GM21786 (cell line): ENCODE results near the gene NOC2L.
A peak's percentile ranks its signal among the peaks of the same experiment; 100 is the strongest.

ENCODE experiments used
- ATAC-seq: cut with Tn5 transposase; IDR thresholded peaks from one replicate; pipeline ENCODE4 v1.9.1; 2021; ENCODE audit not compliant: unreplicated experiment

NOC2L gene

DNA sequence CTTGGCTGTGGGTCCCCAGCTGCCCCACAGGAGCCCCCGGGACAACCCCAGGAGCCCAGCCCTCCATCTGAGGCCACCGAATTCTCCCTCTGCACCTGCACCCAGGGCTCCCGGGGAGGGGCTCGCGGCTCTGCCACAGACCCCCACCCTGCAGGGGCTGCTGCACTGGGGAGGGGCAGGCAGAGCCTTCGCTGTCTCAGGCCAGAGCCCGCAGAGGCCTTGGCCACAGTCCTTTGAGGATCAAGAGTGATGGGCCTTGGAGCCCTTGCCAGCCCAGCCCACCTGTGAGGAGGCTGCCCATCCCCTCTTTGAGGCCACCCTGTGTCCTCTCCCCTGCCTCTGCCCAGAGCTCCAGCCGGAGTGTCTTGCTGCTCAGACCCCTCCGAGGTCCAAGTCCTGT, 16.3 kb upstream of the NOC2L start:
- ATAC-seq = no peak

DNA sequence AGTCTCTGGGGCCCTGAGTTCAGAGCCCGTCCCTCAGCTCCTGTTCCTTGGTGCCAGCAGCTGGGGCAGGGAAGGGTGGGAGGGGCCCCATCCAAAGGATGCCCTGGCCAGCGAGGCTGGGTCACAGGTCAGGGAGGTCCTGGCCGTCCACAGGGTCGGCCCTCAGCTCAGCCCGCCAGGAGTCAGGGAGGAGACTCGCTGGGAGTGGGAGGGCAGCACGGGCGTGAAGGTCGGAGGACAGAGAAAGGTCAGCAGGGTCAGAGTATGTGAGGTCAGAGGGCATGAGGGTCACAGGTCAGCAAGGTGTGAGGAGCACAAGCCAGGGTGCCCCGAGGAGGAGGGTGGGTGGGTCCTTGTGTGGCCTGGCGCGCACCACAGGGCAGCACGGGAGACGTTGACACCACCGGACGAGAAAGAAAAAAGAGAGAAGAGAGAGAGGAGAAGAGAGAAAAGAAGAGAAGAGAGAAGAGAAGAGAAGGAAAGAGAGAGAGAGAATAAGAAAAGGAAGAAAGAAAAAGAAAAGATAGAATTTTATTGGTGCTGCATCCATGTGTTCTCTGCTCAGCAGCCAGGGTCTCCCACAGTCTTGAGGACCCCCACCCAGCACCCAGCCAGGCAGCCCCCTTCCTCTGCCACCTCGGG, 15.8 kb upstream of the NOC2L start:
- ATAC-seq = no peak

DNA sequence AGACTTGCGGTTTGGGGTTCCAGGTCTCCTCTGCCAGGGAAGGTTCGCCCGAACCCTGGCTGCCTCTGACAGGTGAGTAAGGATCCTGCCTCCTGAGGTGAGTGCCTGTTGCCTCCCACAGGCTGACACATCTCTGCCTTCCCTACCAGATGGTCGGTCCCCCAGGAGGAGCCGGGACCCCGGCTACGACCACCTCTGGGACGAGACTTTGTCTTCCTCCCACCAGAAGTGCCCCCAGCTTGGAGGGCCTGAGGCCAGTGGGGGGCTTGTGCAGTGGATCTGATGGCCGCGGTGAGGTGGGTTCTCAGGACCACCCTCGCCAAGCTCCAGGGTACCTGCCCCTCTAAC, 15.2 kb upstream of the NOC2L start:
- ATAC-seq = no peak

DNA sequence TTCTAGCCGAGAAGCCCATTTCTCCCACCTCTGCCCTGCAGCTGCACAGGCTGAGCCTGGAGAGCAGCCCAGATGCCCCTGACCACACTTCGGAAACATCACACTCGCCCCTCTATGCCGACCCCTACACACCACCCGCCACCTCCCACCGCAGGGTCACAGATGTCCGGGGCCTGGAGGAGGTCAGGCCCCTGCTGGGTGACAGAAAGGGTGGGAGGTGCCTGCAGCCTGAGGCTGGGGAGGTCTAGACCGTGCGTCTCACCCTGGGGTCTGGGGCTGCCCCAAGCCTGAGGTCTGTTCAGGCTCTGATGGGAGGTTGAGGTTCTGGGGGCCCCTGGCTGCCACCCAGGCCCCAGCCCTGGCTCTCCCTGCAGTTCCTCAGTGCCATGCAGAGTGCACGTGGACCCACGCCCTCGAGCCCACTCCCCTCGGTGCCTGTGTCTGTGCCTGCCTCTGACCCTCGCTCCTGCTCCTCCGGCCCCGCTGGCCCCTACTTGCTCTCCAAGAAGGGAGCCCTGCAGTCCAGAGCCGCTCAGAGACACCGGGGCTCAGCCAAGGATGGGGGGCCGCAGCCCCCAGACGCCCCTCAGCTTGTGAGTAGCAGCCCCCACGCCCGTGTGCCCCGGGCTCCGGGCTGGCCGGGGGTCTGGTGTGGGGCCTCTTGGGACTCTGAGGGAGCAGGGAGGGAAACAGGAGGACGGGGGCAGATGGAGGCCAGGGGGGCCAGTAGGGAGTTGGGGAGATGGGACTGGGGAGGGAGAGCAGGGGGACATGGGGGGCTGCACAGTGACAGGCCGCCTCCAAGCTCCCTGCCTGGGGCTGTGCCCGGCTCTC, 14.6 kb upstream of the NOC2L start:
- ATAC-seq = no peak

DNA sequence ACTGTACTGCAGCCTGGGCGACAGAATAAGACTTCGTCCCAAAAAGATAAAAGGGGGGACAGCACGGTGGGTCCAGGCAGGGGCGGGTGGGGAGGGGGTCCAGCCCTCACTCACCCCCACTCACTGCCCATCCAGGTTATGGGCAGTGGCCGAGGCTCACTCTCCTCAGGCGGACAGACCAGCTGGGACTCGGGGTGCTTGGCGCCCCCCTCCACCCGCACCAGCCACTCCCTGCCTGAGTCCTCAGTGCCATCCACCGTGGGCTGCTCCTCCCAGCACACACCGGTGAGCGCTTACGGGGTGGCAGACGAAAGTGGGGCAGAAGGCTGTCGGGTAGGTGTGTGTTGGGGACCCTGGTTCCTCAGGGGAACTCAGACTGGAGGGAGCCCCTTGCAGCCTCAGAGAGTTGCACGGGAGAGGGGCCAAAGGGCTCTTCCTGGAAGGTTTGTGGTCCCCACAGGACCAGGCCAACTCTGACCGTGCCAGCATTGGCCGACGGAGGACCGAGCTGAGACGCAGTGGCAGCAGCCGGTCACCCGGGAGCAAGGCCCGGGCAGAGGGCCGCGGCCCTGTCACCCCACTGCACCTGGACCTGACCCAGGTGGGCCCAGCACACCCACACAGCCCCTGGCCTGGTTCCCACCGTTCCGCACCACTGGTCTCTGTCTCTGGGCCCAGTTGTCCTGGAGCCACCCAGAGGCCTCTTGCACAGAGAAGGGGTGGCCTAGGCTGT, 13.8 kb upstream of the NOC2L start:
- no peak for ATAC-seq

DNA sequence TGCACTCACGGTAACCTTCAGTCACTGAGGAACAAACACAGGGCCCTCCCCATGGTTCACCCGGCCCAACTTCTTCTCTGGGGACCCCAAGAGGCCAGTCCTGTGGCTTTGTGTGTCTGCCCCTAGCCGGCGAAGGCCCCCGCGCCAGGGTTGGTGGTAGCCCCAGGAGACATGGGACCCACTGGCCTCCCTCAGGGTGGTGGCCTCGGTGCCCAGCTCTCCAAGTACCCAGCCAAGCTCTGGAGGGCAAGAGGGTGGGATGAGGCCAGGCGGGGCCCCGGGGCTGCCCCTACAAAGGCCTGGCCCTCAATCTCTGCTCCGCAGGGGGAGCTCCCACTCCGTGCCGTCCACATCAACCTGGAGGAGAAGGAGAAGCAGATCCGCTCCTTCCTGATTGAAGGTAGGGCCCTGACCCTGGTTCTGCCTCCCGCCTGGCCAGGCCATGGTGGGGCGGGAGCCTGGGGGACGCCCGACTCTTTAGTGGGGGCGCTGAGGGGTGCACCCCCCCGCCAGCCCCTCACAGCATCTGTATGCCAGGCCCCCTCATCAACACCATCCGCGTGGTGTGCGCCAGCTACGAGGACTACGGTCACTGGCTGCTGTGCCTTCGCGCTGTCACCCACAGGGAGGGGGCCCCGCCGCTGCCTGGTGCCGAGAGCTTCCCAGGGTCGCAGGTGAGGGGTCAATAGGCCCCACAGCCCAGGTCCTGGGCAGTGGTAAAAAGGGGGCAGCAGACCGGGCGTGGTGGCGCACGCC, 12.9 kb upstream of the NOC2L start:
- no peak for ATAC-seq

DNA sequence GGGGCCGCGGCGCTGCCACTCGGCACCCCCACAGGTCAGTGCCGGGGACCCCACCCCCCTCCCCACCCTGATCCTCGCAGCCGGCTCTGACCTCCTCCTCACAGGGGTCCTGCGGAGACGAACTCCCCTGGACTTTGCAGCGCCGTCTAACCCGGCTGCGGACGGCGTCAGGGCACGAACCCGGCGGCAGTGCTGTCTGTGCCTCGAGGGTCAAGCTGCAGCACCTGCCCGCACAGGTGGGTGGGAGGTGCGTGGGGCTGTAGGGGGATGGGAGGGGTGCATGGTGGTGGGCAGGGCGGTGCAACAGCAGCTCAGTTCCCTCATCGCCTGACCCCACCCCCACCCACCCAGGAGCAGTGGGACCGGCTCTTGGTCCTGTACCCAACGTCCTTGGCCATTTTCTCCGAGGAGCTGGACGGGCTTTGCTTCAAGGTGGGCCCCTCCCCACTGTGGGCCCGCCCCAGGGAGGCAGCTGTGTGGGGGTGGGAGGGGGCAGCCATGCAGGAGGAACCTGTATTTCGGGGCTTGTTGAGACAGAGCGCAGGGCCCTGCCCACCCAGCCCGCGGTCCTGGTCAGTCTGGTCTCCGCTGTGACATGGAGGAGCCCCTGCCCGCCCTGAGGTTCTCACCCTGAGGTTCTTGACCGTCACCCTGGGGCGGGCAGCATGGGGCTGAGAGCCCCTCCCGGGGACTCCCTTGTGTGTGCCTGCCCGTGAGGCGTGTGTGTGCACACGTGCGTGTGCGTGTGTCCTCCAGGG, 12.1 kb upstream of the NOC2L start:
- no peak for ATAC-seq

DNA sequence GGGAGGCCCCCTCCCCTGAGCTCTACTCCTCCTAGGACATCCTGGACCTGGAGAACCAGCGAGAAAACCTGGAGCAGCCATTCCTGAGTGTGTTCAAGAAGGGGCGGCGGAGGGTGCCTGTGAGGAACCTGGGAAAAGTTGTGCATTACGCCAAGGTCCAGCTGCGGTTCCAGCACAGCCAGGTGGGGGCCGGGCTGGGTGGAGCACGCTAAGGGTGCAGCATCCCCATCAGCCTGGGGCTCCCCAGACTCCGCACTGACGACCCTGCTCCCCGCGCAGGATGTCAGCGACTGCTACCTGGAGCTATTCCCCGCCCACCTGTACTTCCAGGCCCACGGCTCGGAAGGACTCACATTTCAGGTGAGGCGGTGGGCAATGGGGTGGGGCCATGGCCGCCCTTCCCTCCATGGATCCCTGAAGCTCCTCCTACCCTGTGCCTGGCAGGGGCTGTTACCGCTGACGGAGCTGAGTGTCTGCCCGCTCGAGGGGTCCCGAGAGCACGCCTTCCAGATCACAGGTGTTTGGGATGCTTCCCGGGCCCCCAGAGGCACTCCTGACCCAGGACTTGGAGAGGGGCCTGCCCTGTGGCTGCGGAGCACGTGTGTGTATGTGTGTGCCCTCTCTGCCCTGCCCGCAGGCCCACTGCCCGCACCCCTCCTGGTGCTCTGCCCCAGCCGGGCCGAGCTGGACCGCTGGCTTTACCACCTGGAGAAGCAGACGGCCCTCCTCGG, 11.4 kb upstream of the NOC2L start:
- no peak for ATAC-seq

DNA sequence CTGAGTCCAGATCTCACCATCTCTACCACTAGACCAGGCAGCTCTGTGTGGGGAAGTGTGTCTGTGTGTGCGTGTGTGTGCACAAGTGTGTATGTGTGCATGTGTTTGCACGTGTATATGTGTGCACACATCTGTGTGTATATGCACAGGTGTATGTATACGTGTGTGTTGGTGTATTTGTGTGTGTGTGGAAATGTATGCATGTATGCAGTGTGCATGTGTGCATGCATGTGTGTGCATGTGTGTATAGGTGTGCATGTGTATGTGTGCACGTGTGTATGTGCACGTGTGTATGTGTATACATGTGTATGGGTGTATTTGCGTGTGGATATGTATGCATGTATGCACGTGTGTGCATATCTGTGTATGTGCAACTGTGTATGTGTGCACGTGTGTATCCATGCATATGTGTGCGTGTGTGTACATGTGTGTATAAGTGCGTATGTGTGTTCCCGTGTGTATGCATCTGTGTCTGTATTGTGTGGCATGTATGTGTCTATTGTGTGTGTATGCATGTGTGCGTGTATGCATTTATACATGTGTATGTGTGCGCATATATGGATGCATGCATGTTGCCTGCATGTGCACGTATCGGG, 10.3 kb upstream of the NOC2L start:
- no peak for ATAC-seq

DNA sequence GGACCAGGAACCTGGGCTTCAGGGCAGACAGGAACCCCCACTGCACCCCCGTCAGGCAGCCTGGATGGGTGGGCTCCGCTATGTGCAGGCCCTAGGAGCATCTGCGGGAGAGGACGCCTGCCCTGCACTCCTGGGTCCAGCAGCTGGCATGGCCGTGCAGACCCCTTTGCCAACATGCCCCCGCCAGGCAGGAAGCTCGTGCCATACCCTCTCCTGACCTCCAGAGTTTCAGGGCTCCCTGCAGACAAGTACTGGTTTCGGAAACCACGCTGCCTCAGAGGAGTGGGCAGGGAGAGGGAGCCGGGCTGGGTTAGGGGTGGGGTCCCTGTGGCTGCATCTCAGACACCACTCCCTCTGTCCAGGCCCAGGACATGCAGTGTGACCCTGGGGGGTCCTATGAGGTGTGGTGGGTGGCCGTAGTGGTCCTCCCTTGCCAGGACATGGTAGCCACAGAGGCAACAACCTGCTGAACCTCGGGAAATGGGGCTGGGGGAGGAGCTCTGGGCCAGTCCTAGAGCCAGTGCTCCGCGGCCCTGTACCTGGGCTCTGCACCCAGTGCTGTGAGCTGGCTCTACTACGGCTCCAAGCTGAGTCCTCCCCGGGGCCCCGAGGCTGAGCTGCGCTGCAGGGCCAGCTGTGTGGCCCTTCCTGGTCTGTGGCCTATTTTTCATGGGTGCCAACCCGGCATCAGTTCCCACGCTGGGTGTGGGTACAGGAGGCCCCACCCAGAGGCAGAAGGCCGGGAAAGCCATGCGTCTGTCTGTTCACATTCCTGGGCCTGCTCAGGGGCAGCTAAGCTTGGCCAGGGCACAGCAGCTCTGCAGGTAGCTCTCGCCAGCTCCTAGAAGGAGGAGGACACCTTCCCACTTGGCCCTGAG, 8.6 kb upstream of the NOC2L start:
- ATAC-seq = no peak

DNA sequence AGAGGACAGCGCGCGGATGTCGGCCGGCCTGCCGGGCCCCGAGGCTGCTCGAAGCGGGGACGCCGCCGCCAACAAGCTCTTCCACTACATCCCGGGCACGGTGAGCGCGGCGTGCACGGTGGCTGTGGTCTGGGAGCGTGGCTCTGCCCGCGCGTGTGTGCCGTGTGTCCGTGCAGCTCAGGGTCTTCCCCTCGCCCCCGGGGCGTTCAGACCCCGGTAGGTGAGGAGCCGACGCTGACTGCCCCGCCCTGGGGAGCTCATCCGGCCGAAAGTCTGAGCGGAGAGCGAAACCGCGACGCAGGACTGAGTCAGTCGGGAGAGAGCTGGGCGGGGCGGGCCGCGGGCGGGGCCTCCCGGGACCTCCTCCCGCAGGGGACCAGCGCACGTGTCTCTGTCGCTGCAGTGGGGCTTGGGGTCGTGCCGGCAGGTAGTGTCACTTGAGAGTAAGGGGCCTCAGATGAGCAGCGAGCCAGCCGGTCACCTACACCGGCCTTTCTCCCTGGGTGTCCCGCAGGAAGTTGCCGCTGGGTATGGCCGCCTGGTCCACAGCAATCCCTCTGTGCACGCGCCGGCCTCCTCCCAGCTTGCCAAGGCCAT, 7.7 kb upstream of the NOC2L start:
- ATAC-seq = peak; percentile 63

DNA sequence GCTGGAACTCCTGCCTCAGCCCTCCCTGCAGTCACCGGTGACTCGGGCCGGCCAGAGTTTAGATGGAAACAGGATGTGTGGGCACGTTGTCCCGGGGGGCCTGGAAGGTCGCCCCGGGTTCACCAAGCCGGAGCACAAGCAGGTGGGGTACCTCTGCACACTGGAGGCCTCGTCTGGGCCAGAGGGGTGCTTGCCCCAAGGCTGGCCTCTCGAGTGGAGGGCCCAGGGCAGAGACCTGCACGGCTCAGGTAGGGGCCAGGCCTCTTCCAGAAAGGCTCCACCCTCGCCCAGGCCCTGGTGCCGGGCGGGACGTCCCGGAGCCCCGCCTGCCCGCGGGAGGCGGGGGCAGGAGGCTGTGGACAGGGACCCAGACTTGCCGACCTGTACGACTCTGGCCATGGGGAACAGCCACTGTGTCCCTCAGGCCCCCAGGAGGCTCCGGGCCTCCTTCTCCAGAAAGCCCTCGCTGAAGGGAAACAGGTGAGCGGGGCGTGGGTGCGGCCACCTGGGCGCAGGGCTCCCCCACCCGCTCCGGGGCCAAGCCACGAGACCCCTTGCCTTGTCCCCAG, 7.2 kb upstream of the NOC2L start, which contains the start of gene PLEKHN1:
PLEKHN1 (plus strand) TSS at position 348 of the 569 bp plus-strand sequence; CDS start at position 398, 50 bp downstream.
- ATAC-seq = peak; percentile 29

DNA sequence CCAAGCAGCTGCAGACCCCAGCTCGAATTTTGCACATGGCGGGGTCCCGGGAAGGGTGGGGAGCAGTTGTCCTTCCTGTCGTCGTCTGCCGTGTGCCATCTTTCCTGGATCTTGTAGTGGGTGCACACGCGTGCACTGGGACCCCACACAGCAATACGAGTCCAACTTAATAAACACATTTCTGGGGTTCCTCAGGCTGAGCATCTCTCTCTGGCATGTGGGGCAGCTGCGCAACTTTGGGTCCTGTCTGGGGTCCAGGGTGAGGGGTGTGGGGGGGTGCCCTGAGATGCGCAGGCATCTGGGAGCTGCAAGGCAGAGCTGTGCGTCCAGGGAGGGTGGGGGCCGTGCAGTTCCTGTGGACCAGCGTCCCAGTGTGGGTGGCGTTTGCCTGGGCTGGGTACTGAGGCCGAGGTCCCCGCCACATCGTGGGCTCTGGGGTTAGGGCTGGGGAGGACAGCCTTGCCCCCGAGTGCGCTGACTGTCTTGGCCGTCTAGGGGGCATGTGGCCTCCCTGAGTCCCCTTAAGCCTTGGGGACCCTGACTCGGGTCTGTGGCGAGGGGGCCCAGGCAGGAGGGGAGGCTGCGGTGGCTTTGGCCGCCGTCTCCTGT, 6.6 kb upstream of the NOC2L start:
- no peak for ATAC-seq

DNA sequence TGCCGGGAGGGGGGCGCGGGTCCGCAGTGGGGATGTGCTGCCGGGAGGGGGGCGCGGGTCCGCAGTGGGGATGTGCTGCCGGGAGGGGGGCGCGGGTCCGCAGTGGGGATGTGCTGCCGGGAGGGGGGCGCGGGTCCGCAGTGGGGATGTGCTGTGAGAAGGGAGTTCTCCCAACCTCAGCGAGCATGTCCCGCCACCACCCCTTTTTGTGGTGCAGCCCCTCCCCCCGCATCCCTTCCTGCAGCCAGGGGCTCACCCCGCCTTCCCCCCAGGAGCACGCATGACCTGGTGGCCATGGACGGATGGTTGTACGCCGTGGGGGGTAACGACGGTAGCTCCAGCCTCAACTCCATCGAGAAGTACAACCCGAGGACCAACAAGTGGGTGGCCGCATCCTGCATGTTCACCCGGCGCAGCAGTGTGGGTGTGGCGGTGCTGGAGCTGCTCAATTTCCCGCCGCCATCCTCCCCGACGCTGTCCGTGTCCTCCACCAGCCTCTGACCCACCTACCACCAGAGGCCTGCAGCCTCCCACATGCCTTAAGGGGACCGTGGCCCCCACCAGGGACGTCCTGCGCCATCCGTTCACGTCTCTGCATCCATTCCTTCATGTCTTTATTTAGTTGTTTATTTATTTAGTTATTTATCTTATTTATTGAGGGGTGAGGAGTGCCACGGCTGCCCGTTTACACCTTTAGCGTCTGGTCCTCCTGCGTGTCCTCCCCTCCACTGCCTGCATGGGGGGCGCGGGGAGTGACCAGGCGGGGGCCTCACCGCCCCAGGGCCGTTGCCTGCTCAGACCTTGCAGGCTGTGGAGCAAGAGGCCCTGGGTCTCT, 5.9 kb upstream of the NOC2L start:
- no peak for ATAC-seq

DNA sequence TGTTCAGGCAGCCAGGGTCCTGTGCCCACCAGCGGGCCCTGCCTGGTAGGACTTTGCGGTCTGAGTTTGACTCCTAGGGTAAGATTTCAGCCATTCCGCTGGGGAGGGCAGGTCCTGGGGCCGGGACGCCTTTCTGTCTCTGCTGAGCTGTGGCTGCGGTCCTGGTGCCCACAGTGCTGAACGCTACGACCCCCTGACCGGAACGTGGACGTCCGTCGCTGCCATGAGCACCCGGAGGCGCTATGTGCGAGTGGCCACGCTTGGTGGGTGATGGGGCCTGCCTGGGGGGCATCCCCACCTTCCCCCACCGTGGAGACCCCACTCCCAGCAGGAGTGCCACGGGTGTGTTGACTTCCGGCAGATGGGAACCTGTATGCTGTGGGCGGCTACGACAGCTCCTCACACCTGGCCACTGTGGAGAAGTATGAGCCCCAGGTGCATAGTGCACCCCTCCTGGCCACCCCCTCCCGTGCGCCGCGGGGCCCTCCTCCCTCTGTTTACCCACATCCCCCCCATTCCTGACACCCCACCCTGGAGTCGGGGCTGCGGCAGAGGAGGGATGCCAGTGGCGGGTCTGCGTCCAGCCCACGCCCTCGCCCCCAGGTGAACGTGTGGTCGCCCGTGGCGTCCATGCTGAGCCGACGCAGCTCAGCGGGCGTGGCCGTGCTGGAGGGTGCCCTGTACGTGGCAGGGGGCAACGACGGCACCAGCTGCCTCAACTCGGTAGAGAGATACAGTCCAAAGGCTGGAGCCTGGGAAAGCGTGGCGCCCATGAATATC, 4.9 kb upstream of the NOC2L start:
- no peak for ATAC-seq

DNA sequence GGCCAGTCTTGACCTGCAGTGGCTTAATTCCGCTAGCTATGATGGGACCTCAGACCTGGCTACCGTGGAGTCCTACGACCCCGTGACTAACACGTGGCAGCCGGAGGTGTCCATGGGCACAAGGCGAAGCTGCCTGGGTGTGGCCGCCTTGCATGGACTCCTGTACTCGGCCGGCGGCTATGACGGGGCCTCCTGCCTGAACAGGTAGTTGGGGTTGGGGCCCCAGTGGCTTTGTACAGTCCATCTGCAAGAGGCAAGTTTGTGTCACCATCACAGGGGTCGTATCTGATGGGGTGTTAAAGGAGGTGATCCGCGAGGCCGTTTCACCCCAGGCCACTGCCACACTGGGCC, 4.2 kb upstream of the NOC2L start:
- no peak for ATAC-seq
